ENCODE data around the gene TMPRSS4. TPM values are rescaled to one million over a fixed set of nuclear protein-coding genes. Genes with fewer than 3 reads are reported as not detected.
A peak's percentile ranks its signal among the peaks of the same experiment; 100 is the strongest.

Gene TMPRSS4
- total RNA-seq, 4 donors from 2014 or later = 142 to 197 (median 161) TPM

- TF ChIP-seq POLR2A (IDR thresholded peaks at IDR 0.05) (no peak), CTCF (IDR thresholded peaks at IDR 0.05) (no peak)
- intact Hi-C loops (cut with DNase I) = no loop called here
- H3K4me1 ChIP-seq = peaks cover 4 to 66% (median 9%) of the 10 kb centered on the region in 3 donors
- H3K4me3 ChIP-seq = no peak within 1 kb of the TSS
- H3K9me3 ChIP-seq = peaks cover 0 to 14% (median 0%) of the 10 kb centered on the region in 3 donors
- DNase-seq = no peak
- H3K27me3 ChIP-seq = peaks cover 0 to 2% (median 0%) of the 10 kb centered on the region in 4 donors
- peaks cover 0 to 59% (median 0%) of the 10 kb centered on the region in 3 donors for H3K36me3 ChIP-seq
- no peak within 1 kb of the TSS for H3K27ac ChIP-seq
- WGBS, 2 donors = 48 to 54% methylated on average over 4 to 5 of the region's 5 CpGs
Measured at GRCh38 chr11:118086913-118087768, 10.3 kb downstream of the TMPRSS4 start, which contains the start of gene SMIM35. Gene SMIM35, minus strand, starts transcription at chr11:118086963. Its CDS starts 206 bp downstream, at chr11:118086757.

- Histone ChIP-seq H3K4me1 (peaks cover 8 to 70% (median 9%) of the 10 kb centered on the region in 3 donors), H3K27ac (peak overlapping the region in 1 of 4 donors; percentile 21)
Measured at GRCh38 chr11:118087931-118088330, 11.1 kb downstream of the TMPRSS4 start.

GRCh38 chr11:118088531-118088930 is 11.7 kb downstream of the TMPRSS4 start:
- Histone ChIP-seq H3K9me3 (peaks cover 0 to 14% (median 0%) of the 10 kb centered on the region in 3 donors), H3K27ac (peak overlapping the region in 1 of 4 donors; percentile 21), H3K4me3 (no peak overlapping the region), H3K4me1 (peaks cover 9 to 70% (median 12%) of the 10 kb centered on the region in 3 donors), H3K36me3 (peaks cover 0 to 45% (median 0%) of the 10 kb centered on the region in 3 donors), H3K27me3 (peaks cover 0 to 2% (median 0%) of the 10 kb centered on the region in 4 donors)
- no peak for DNase-seq
- TF ChIP-seq POLR2A (IDR thresholded peaks at IDR 0.05) (no peak), CTCF (IDR thresholded peaks at IDR 0.05) (no peak)
- intact Hi-C loops (cut with DNase I) = no loop called here
- 37 to 48% methylated on average over 3 to 4 of the region's 4 CpGs for WGBS, 2 donors

More at GRCh38 chr11:118087931-118088330, 11.1 kb downstream of the TMPRSS4 start:
- H3K27me3 ChIP-seq = peaks cover 0 to 2% (median 0%) of the 10 kb centered on the region in 4 donors
- H3K4me3 ChIP-seq = no peak overlapping the region
- H3K36me3 ChIP-seq = peaks cover 0 to 51% (median 0%) of the 10 kb centered on the region in 3 donors
- 86 to 94% methylated on average over 4 to 6 of the region's 6 CpGs for WGBS, 2 donors
- peaks cover 0 to 14% (median 0%) of the 10 kb centered on the region in 3 donors for H3K9me3 ChIP-seq
- no peak for TF ChIP-seq POLR2A (IDR thresholded peaks at IDR 0.05)
- TF ChIP-seq CTCF (IDR thresholded peaks at IDR 0.05) = no peak
- intact Hi-C loops (cut with DNase I) = no loop called here
- DNase-seq = no peak

GRCh38 chr11:118090545-118091162 is 13.8 kb downstream of the TMPRSS4 start:
- H3K9me3 ChIP-seq = peaks cover 0 to 14% (median 0%) of the 10 kb centered on the region in 3 donors
- intact Hi-C loops (cut with DNase I) = no loop called here
- DNase-seq = no peak
- peaks cover 0 to 2% (median 0%) of the 10 kb centered on the region in 4 donors for H3K27me3 ChIP-seq
- 52 to 62% methylated on average over 5 to 7 of the region's 7 CpGs for WGBS, 2 donors
- H3K27ac ChIP-seq = no peak overlapping the region
- peaks cover 3 to 39% (median 13%) of the 10 kb centered on the region in 3 donors for H3K36me3 ChIP-seq
- TF ChIP-seq CTCF (IDR thresholded peaks at IDR 0.05) = no peak
- no peak for TF ChIP-seq POLR2A (IDR thresholded peaks at IDR 0.05)
- no peak overlapping the region for H3K4me3 ChIP-seq
- peaks cover 9 to 65% (median 12%) of the 10 kb centered on the region in 3 donors for H3K4me1 ChIP-seq

Measured in esophagus squamous epithelium (tissue), 5 donors.